Measurements from ENCODE around the gene FKBP14.
"Not testable (repeated sequence)": the region's sequence is repeated elsewhere in the genome, so short reads cannot be mapped to it uniquely, and the experiment has no call there.

GRCh38 chr7:30061786-30062185, 35.3 kb upstream of the FKBP14 start:
- peak; percentile 47 to 65 (median 55) for TF ChIP-seq CTCF (IDR thresholded peaks at IDR 0.05)
- TF ChIP-seq POLR2A (IDR thresholded peaks at IDR 0.05): not testable (repeated sequence)
